ENCODE data around the gene TARM1.
"Not testable (repeated sequence)": the region's sequence is repeated elsewhere in the genome, so short reads cannot be mapped to it uniquely, and the experiment has no call there.

The TARM1 gene

GRCh38 chr19:54099903-54100255 is 18.7 kb upstream of the TARM1 start:
- in situ Hi-C loops (cut with MboI; ENCODE audit: low sequenced_read_pairs), result not testable (repeated sequence)

GRCh38 chr19:54099190-54099902 is 18.2 kb upstream of the TARM1 start:
- in situ Hi-C loops (cut with MboI; ENCODE audit: low sequenced_read_pairs), result no loop called here

- in situ Hi-C loops (cut with MboI; ENCODE audit: low sequenced_read_pairs), result no loop called here
Observed at GRCh38 chr19:54096617-54097106, 15.5 kb upstream of the TARM1 start.

- in situ Hi-C loops (cut with MboI; ENCODE audit: low sequenced_read_pairs), result not testable (repeated sequence)
Observed at GRCh38 chr19:54095859-54096616, 14.9 kb upstream of the TARM1 start.

GRCh38 chr19:54095136-54095858 is 14.1 kb upstream of the TARM1 start:
- in situ Hi-C loops (cut with MboI; ENCODE audit: low sequenced_read_pairs), result no loop called here

GRCh38 chr19:54094426-54095000 is 13.3 kb upstream of the TARM1 start:
- in situ Hi-C loops (cut with MboI; ENCODE audit: low sequenced_read_pairs), result no loop called here

- in situ Hi-C loops (cut with MboI; ENCODE audit: low sequenced_read_pairs), result no loop called here
Observed at GRCh38 chr19:54084410-54084809, 3.2 kb upstream of the TARM1 start.

GRCh38 chr19:54077334-54077733 is 3.8 kb downstream of the TARM1 start:
- in situ Hi-C loops (cut with MboI; ENCODE audit: low sequenced_read_pairs), result no loop called here

GRCh38 chr19:54074851-54075250 is 6.3 kb downstream of the TARM1 start:
- in situ Hi-C loops (cut with MboI; ENCODE audit: low sequenced_read_pairs), result no loop called here

- in situ Hi-C loops (cut with MboI; ENCODE audit: low sequenced_read_pairs), result no loop called here
Observed at GRCh38 chr19:54073829-54074228, 7.3 kb downstream of the TARM1 start.

GRCh38 chr19:54069470-54069869 is 11.7 kb downstream of the TARM1 start:
- in situ Hi-C loops (cut with MboI; ENCODE audit: low sequenced_read_pairs), result no loop called here

GRCh38 chr19:54063350-54064116 is 17.6 kb downstream of the TARM1 start, which contains the start of gene VSTM1:
VSTM1 (minus strand) TSS chr19:54063897; CDS start chr19:54063777, 120 bp downstream.
- in situ Hi-C loops (cut with MboI; ENCODE audit: low sequenced_read_pairs), result no loop called here

GRCh38 chr19:54062643-54063042 is 18.5 kb downstream of the TARM1 start:
- in situ Hi-C loops (cut with MboI; ENCODE audit: low sequenced_read_pairs), result no loop called here

GRCh38 chr19:54047616-54048015 is 33.5 kb downstream of the TARM1 start:
- in situ Hi-C loops (cut with MboI; ENCODE audit: low sequenced_read_pairs), result no loop called here

GRCh38 chr19:54045771-54046170 is 35.4 kb downstream of the TARM1 start:
- in situ Hi-C loops (cut with MboI; ENCODE audit: low sequenced_read_pairs), result no loop called here

GRCh38 chr19:54042989-54043388 is 38.2 kb downstream of the TARM1 start:
- in situ Hi-C loops (cut with MboI; ENCODE audit: low sequenced_read_pairs), result no loop called here

- in situ Hi-C loops (cut with MboI; ENCODE audit: low sequenced_read_pairs), result no loop called here
Observed at GRCh38 chr19:54041969-54042606, 39.1 kb downstream of the TARM1 start.

GRCh38 chr19:54040003-54040402 is 41.2 kb downstream of the TARM1 start:
- in situ Hi-C loops (cut with MboI; ENCODE audit: low sequenced_read_pairs), result no loop called here

- in situ Hi-C loops (cut with MboI; ENCODE audit: low sequenced_read_pairs), result not testable (repeated sequence)
Observed at GRCh38 chr19:54036542-54036941, 44.6 kb downstream of the TARM1 start.

All from hTERT RPE-1 (cell line).